HG03558 (cell line): ENCODE data around the gene SLC9A9.
"Not testable (repeated sequence)": the region's sequence is repeated elsewhere in the genome, so short reads cannot be mapped to it uniquely, and the experiment has no call there.

Source experiments
- ATAC-seq: cut with Tn5 transposase; IDR thresholded peaks from one replicate; pipeline ENCODE4 v1.9.1; 2021; ENCODE audit warnings: moderate number of reproducible peaks; ENCODE audit not compliant: unreplicated experiment; ENCODE audit errors: extremely low read depth

The SLC9A9 gene

GRCh38 chr3:143811602-143812001, 36.7 kb downstream of the SLC9A9 start:
- no peak for ATAC-seq

GRCh38 chr3:143810953-143811265, 37.4 kb downstream of the SLC9A9 start:
- ATAC-seq = no peak

GRCh38 chr3:143810166-143810952, 37.9 kb downstream of the SLC9A9 start:
- ATAC-seq = no peak

- ATAC-seq = no peak
Measured at GRCh38 chr3:143809121-143809621, 39.1 kb downstream of the SLC9A9 start.

DNA sequence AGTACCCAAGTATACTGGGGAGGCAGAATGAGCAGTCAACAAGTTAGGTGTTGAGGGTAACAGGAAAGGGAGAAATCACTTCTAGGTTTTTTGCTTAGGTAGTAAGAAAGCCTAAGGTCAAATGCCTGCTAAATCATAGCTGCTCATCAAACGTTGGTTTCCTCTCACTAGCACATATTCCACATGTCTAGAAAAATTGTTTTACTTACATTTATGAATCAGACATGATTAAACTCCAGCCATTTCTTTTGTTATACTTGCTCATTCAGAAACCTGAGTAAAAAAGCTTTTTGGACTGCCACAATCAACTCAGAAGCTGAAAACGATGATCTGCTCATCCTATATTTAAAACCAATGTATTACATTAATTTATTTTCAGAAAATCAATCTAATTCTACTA, 40.2 kb downstream of the SLC9A9 start:
- no peak for ATAC-seq

GRCh38 chr3:143806038-143806437, 42.2 kb downstream of the SLC9A9 start:
- no peak for ATAC-seq

DNA sequence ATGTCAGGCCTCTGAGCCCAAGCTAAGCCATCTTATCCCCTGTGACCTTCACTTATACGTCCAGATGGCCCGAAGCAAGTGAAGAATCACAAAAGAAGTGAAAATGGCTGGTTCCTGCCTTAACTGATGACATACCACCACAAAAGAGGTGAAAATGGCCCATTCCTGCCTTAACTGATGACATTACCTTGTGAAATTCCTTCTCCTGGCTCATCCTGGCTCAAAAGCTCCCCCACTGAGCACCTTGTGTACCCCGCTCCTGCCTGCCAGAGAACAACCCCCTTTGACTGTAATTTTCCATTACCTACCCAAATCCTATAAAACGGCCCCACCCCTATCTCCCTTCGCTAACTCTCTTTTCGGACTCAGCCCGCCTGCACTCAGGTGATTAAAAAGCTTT, 42.8 kb downstream of the SLC9A9 start:
- not testable (repeated sequence) for ATAC-seq

- not testable (repeated sequence) for ATAC-seq
Measured at GRCh38 chr3:143801046-143801445, 47.2 kb downstream of the SLC9A9 start.

GRCh38 chr3:143798151-143798550, 50.1 kb downstream of the SLC9A9 start:
- not testable (repeated sequence) for ATAC-seq

DNA sequence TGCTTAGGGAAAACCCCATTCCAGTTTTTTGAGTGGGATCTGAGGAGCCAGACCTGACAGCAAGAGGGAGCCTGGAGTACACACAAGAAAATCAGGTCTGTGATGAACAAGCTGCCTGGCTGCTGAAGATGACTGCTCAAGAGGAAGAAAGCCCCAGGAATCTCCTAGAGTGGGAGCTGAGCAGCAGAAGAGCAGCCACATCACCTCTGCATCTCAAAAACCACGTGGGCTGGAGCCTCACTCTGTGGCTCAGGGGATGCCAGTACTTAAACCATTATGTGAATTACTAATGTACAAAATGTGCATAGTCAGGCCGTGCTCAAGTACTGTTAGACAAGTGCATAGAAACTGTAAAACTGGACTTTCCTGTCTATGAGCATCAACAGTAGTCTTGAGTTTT, 52.4 kb downstream of the SLC9A9 start:
- no peak for ATAC-seq

DNA sequence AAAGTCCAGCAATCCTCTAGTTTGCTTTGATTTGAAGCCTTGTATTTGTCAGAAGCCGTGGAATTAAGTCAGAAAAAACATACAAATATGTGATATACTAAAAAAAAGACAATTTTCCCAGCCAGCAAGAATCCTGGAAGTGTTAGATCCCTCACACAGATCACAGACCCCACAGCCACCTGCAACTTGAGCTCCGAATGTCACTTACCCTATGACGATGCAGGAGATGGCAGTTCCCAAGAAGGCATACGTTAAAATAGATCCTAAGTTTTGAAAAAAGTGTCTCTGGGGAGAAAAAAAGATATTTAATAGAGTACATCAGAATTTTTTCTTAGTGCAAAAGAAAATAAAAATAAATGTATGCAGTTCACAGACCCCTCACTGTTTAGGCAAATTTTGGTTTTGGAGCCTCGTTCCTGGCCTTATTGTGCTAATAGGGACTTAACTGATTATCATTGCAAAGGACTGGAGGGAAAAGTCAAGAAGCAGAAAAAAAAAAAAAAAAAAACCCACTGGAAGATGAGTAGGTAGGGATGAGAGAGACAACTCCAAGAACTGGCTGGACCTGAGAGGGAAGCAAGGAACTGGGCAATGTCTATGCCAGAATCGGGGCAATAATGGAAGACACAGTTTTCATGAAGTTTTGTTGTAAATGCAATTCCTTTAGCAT, 53.3 kb downstream of the SLC9A9 start:
- no peak for ATAC-seq

GRCh38 chr3:143793971-143794370, 54.3 kb downstream of the SLC9A9 start:
- no peak for ATAC-seq

DNA sequence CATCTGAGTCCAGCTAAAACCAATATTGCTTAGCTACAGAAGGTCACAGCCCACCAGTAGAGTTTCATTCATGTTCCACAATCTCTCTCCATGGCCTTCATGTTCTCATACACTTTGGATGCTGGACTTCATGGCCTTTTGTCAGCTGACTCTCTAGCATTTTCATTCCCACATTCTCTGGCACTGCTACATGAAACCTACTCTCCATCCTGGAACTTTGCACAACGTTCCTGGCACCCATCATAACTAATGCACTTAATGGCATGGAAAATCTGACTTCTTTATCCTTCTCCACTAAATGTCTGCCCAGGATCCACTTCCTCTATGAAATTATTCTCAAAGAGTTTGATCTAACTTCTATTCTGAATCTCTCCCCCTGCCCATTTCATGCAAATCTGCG, 56.9 kb downstream of the SLC9A9 start:
- no peak for ATAC-seq

- no peak for ATAC-seq
Measured at GRCh38 chr3:143786219-143787191, 61.8 kb downstream of the SLC9A9 start.

DNA sequence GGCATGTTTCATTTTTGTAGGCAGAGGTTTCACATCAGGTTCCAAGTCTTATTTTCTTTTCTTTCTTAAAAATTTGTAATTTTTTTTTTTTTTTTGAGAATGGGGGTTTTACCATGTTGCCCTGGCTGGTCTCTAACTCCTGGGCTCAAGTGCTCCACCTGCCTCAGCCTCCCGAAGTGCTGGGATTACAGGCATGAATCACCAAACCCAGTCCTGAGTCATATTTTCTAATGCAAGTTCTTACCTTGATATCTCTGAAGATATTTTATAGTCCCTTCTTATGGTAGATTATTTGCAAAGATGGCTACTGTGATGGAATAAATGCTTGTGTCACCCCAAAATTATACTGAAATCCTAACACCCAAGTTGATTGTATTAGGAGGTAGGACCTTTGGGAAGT, 63.8 kb downstream of the SLC9A9 start:
- ATAC-seq = no peak

DNA sequence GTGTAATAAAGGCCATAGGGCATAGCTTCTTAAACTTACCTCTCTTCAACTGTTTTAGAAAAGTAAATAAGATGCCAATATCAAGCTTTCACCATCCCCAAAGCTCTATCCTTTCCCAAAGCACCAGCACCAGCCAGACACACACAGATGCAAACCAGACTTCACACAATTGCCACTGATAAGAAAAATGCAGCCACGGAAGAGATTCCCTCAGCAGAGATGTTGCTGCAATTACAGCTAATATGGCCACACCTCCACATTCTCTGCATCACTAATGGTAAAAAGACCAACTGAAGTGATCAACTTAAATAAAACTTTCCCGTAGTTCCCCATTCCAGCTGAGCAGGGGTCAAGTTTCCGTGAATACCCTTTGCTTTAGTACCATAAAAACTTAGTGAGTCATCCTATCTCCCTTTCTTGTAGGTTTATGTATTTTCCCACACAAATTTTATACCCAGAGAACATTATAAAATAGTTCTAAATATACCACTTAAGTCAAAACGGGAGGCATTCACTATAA, 64.4 kb downstream of the SLC9A9 start:
- no peak for ATAC-seq

DNA sequence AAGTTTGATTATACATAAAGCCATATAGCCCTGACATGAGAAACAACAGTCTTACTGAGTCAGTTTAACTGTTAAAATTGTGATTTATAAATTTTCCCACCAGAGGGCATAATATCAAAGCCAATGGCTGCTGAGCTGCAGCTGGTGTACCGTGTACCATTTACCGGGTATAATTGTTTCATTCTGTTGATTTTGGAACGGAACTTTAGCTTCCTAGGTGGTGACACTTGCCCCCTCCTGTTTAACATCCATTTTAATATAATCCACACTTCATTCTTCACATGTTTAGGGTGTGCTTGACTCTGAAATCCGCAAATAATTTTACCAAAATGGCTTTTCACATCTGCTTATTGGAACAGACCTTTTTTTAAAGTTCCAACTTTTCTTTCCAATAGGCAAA, 72.8 kb downstream of the SLC9A9 start:
- no peak for ATAC-seq

GRCh38 chr3:143771939-143772338, 76.3 kb downstream of the SLC9A9 start:
- ATAC-seq = no peak

GRCh38 chr3:143771258-143771657, 77.0 kb downstream of the SLC9A9 start:
- no peak for ATAC-seq

- ATAC-seq = no peak
Measured at GRCh38 chr3:143770391-143770790, 77.9 kb downstream of the SLC9A9 start.
